Measurements from ENCODE around the gene HCN4. TPM values are rescaled to one million over a fixed set of nuclear protein-coding genes. Genes with fewer than 3 reads are reported as not detected.

Gene HCN4
- total RNA-seq, 1 donor from 2014 or later = not detected

DNA sequence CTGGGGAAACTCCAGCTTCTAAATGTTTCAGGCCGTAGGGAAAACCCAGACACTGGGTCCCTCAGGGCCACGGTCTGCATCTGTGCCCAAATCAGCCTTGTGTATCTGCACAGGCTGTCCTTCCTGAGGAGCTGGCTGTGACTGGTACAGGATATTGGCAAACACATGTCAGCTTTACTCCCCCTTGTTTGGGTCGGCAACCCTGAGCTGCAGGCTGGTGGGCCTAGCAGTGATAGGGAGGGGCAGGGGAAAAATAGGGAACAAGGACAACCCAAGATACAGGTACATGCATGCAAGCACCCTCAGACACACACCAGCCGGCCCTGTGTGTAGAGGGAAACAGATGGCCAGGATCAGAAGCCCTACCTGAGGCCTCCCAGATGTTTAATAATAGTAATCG, 28.7 kb upstream of the HCN4 start:
- H3K36me3 Mint-ChIP-seq (ENCODE audit: unreplicated experiment) = no peaks in the 10 kb centered on the region
- H3K27me3 Mint-ChIP-seq (ENCODE audit: unreplicated experiment) = peaks cover 6% of the 10 kb centered on the region
- no peak for TF ChIP-seq CTCF (IDR thresholded peaks at IDR 0.05)
- H3K9me3 Mint-ChIP-seq (ENCODE audit: unreplicated experiment) = no peaks in the 10 kb centered on the region
- no peak for DNase-seq (ENCODE audit: extremely low spot score, unreplicated experiment)
- no peaks in the 10 kb centered on the region for H3K4me1 Mint-ChIP-seq (ENCODE audit: unreplicated experiment)
- no peak overlapping the region for H3K27ac Mint-ChIP-seq (ENCODE audit: unreplicated experiment)
- H3K4me3 Mint-ChIP-seq (ENCODE audit: unreplicated experiment) = no peak overlapping the region

DNA sequence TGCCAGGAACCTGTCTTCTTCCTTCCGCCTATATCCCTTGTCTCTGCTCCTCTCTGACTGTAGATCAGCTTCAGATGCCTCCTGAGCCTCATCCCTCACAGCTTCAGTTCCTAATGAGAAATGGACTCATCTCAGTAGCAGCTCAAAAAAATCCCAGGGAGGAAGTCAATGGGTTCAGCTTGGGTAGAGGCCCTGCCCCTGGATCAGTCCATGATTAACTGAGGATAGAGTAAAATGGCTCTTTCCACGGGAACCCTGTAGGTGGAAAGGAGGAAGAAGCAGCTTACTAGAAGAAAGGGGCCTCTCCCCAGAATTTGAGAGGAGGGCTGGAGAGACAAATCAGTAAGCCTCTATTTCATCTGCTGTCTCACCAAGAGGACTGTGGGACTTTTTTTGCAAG, 26.9 kb upstream of the HCN4 start:
- Mint-ChIP-seq H3K36me3 (ENCODE audit: unreplicated experiment) (no peaks in the 10 kb centered on the region), H3K9me3 (ENCODE audit: unreplicated experiment) (no peaks in the 10 kb centered on the region), H3K27me3 (ENCODE audit: unreplicated experiment) (peaks cover 10% of the 10 kb centered on the region), H3K27ac (ENCODE audit: unreplicated experiment) (no peak overlapping the region), H3K4me1 (ENCODE audit: unreplicated experiment) (no peaks in the 10 kb centered on the region), H3K4me3 (ENCODE audit: unreplicated experiment) (no peak overlapping the region)
- no peak for TF ChIP-seq CTCF (IDR thresholded peaks at IDR 0.05)
- DNase-seq (ENCODE audit: extremely low spot score, unreplicated experiment) = no peak

DNA sequence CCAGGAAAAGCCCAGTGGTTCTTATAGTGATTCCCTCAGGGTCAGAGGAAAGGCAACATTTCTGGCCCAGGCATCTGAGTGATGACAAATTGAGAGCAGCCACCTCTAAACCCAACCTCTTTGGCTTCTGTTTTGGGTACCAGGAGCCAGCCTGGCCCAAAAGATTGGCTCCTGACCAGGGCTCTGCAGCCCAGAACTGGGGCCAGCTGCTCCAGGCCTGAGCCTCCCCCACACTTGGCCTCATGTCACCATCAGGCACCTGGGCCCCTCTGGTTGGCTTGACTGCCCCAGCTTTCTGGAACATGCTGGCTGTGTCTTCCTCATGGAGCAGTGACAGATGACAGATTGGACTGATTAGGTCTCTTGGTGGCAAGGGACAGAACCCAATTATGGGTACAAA, 26.0 kb upstream of the HCN4 start:
- Mint-ChIP-seq H3K4me1 (ENCODE audit: unreplicated experiment) (no peaks in the 10 kb centered on the region), H3K36me3 (ENCODE audit: unreplicated experiment) (no peaks in the 10 kb centered on the region), H3K4me3 (ENCODE audit: unreplicated experiment) (no peak overlapping the region), H3K27me3 (ENCODE audit: unreplicated experiment) (peaks cover 10% of the 10 kb centered on the region), H3K27ac (ENCODE audit: unreplicated experiment) (no peak overlapping the region), H3K9me3 (ENCODE audit: unreplicated experiment) (no peaks in the 10 kb centered on the region)
- no peak for DNase-seq (ENCODE audit: extremely low spot score, unreplicated experiment)
- TF ChIP-seq CTCF (IDR thresholded peaks at IDR 0.05) = no peak

DNA sequence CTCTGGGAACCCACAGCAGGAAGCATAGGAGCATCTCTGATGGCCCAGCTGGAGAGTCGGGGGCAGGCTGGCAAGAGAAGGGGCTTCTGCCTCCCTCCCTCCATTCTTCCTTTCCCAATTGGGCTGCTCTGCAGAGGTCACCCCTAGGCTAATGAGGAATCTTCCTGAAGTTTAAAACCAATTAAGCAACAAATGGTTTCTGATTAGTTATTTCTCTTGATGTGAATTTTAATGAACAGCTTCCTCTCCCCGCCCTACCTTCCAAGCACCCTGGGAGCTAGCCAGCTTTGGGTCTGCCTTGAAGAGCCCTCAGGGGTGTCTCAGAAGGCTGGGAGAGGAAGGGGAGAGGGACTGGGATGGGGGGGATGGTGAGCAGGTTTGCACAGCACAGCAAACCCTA, 24.6 kb upstream of the HCN4 start:
- peaks cover 8% of the 10 kb centered on the region for H3K27me3 Mint-ChIP-seq (ENCODE audit: unreplicated experiment)
- no peaks in the 10 kb centered on the region for H3K36me3 Mint-ChIP-seq (ENCODE audit: unreplicated experiment)
- H3K27ac Mint-ChIP-seq (ENCODE audit: unreplicated experiment) = no peak overlapping the region
- no peak overlapping the region for H3K4me3 Mint-ChIP-seq (ENCODE audit: unreplicated experiment)
- DNase-seq (ENCODE audit: extremely low spot score, unreplicated experiment) = no peak
- H3K4me1 Mint-ChIP-seq (ENCODE audit: unreplicated experiment) = no peaks in the 10 kb centered on the region
- no peak for TF ChIP-seq CTCF (IDR thresholded peaks at IDR 0.05)
- H3K9me3 Mint-ChIP-seq (ENCODE audit: unreplicated experiment) = no peaks in the 10 kb centered on the region

DNA sequence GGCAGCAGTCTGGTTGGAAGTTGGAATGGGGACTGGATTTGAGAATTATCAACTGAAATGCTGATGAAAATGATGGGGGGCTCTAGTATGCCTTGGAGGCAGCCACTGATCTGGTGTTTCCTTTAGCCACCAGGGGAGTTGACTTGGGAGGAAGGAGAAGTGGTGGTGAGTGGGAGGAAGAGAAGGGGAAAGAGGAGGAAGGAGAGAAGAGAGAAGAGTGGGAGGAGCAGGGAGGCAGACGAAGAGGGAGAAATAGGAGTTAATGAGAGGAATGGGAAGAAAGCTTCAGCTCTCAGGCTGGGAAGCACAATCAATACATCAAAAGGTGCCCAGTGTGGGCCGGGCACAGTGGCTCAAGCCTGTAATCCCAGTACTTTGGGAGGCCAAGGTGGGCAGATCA, 23.3 kb upstream of the HCN4 start:
- no peak for TF ChIP-seq CTCF (IDR thresholded peaks at IDR 0.05)
- Mint-ChIP-seq H3K27me3 (ENCODE audit: unreplicated experiment) (peaks cover 14% of the 10 kb centered on the region), H3K4me1 (ENCODE audit: unreplicated experiment) (no peaks in the 10 kb centered on the region), H3K36me3 (ENCODE audit: unreplicated experiment) (no peaks in the 10 kb centered on the region), H3K27ac (ENCODE audit: unreplicated experiment) (no peak overlapping the region), H3K9me3 (ENCODE audit: unreplicated experiment) (no peaks in the 10 kb centered on the region), H3K4me3 (ENCODE audit: unreplicated experiment) (no peak overlapping the region)
- no peak for DNase-seq (ENCODE audit: extremely low spot score, unreplicated experiment)
